GM13977 (cell line): Measurements from ENCODE around the gene PDIA2.

Experiments
- DNase-seq: peaks from one replicate; pipeline ENCODE4 v3.0.0; 2012; ENCODE audit warnings: low spot score
- CTCF ChIP-seq: IDR thresholded peaks from 2 replicates; pipeline ENCODE4 v1.5.1; 2012; ENCODE audit warnings: mild to moderate bottlenecking, control low read depth; ENCODE audit not compliant: insufficient read depth; ENCODE audit errors: extremely low read depth, missing control alignments
- in situ Hi-C: fragments of 300-500 bp; cut with MboI; formaldehyde crosslinking; loops from one replicate; pipeline ENCODE4 v1.12.0; 2022; ENCODE audit warnings: low sequenced_read_pairs, low pct_unique_long_range_greater_than_20kb, mixed read lengths, inconsistent platforms; ENCODE audit not compliant: unreplicated experiment

The PDIA2 gene

GRCh38 chr16:290015-290680 is 7.2 kb downstream of the PDIA2 start:
- no peak for DNase-seq
- in situ Hi-C loops: no loop called here
- no peak for TF ChIP-seq CTCF

- in situ Hi-C loops: no loop called here
- DNase-seq: no peak
Observed at GRCh38 chr16:290681-291405, 7.9 kb downstream of the PDIA2 start.

GRCh38 chr16:291539-291938 is 8.6 kb downstream of the PDIA2 start:
- no peak for DNase-seq
- in situ Hi-C loops: no loop called here
- no peak for TF ChIP-seq CTCF

More at GRCh38 chr16:290681-291405, 7.9 kb downstream of the PDIA2 start:
- TF ChIP-seq CTCF: no peak

- DNase-seq: no peak
- in situ Hi-C loops: no loop called here
- TF ChIP-seq CTCF: no peak
Observed at GRCh38 chr16:293043-293775, 10.2 kb downstream of the PDIA2 start.

GRCh38 chr16:296276-296675 is 13.3 kb downstream of the PDIA2 start:
- no peak for TF ChIP-seq CTCF
- DNase-seq: no peak
- in situ Hi-C loops: no loop called here

- in situ Hi-C loops: no loop called here
- TF ChIP-seq CTCF: no peak
- DNase-seq: no peak
Observed at GRCh38 chr16:296806-297510, 14.0 kb downstream of the PDIA2 start.
